Measurements from ENCODE around the gene CHST8.

GRCh38 chr19:33646306-33646705 lies 24.6 kb downstream of the CHST8 start:
- TF ChIP-seq EZH2 (IDR thresholded peaks at IDR 0.05; ENCODE audit: low read depth, unreplicated experiment) = no peak
- TF ChIP-seq CTCF (conservative IDR thresholded peaks at IDR 0.05; ENCODE audit: low read depth in 2 of 2) = no peak
- TF ChIP-seq EZH2phosphoT487 (IDR thresholded peaks at IDR 0.05; ENCODE audit: unreplicated experiment) = no peak
- TF ChIP-seq REST (IDR thresholded peaks at IDR 0.05; ENCODE audit: unreplicated experiment) = no peak
- no peak for TF ChIP-seq POLR2AphosphoS5 (IDR thresholded peaks at IDR 0.05; ENCODE audit: low read depth)
- TF ChIP-seq JUNB (IDR thresholded peaks at IDR 0.05; ENCODE audit: unreplicated experiment) = no peak
- no peak for TF ChIP-seq CREB1 (CRISPR knock-in tag; IDR thresholded peaks at IDR 0.05; ENCODE audit: low read depth)
- TF ChIP-seq ZNF331 (CRISPR knock-in tag; IDR thresholded peaks at IDR 0.05; ENCODE audit: low read depth) = no peak
- no peak for TF ChIP-seq NANOG (IDR thresholded peaks at IDR 0.05; ENCODE audit: borderline replicate concordance)
- TF ChIP-seq ZNF462 (CRISPR knock-in tag; IDR thresholded peaks at IDR 0.05) = no peak
- TF ChIP-seq ZNF114 (CRISPR knock-in tag; IDR thresholded peaks at IDR 0.05) = no peak

Measured in GM23338 (cell line).